NCI-H2081 (cell line): ENCODE data around the gene AFAP1L1.
A peak's percentile ranks its signal among the peaks of the same experiment; 100 is the strongest.
"Not testable (repeated sequence)": the region's sequence is repeated elsewhere in the genome, so short reads cannot be mapped to it uniquely, and the experiment has no call there.

ENCODE experiments used
- DNase-seq, 2 experiments: peaks; one replicate each; lab custom pipeline; 2025; lab: John Stamatoyannopoulos, UW

Gene AFAP1L1

DNA sequence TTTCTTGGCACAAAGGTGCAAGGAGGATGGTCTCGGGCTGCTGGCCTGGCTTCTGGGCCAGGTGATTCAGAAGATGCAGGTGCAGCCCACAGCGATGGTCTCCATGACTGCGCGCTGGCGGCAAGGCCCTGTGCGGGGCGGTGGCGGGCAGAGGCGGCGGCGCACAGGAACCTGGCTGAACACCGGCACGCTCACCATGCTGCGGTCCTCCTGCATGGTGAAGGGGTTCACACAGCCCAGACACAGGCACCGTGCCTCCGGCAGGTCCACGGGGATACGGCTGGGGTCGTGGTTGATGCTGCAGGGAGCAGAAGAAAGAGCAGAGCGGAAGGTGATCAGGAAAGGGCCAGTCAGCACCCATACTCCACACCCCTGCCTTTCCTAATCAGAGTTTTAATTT is 102.6 kb downstream of the AFAP1L1 start:
- no peak for DNase-seq

DNA sequence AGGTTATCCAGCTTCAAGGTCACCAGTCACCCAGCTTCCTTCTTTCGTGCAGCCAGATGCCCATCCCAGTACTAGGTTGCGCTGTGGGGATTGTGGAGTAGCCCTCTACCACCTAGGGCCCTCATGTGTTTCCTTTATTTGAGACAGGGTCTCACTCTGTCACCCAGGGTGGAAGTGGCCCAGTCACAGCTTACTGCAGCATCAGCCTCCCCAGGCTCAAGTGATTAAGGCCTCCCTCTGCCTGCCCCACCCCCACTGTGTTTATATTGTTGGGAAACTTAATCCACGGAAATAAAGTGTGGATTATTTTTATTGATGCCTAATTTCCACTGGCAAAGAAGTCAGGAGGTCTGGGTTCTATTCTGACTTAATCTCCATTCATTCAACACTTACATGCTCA is 103.1 kb downstream of the AFAP1L1 start:
- DNase-seq, result no peak

DNA sequence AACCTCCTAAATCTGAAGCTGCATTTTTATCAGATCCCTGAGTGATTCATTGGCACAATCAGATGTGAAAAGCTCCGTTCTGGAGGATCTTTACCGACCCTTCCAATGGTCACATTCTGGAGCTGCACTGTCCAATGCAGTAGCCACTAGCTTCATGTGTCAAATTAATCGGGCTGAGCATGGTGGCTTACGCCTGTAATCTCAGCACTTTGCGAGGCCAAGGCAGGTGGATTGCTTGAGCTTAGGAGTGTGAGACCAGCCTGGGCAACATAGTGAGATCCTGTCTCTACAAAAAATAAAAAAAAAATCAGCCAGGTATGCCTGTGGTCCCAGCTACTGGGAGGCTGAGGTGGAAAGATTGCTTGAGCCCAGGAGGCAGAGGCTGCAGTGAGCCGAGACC is 103.8 kb downstream of the AFAP1L1 start:
- DNase-seq, result no peak

DNA sequence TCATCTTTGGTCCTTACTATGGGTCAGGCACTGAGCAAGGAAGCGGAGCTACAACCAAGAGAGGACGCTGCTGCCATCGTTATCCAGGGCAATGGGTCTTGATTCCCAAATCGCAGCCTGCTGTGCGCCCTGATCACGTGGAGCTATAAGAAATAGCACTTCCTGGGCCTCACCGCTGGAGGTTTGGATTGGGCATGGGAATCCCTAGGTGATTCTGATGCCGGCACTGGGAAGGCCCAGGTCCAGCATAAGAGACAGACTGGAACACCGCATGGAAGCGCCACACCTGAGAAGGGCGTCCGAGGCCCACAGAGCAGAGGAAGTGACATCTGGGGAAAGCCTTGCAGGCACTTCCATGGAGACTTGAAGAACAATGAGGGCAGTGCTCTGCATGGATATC is 104.4 kb downstream of the AFAP1L1 start:
- no peak for DNase-seq

DNA sequence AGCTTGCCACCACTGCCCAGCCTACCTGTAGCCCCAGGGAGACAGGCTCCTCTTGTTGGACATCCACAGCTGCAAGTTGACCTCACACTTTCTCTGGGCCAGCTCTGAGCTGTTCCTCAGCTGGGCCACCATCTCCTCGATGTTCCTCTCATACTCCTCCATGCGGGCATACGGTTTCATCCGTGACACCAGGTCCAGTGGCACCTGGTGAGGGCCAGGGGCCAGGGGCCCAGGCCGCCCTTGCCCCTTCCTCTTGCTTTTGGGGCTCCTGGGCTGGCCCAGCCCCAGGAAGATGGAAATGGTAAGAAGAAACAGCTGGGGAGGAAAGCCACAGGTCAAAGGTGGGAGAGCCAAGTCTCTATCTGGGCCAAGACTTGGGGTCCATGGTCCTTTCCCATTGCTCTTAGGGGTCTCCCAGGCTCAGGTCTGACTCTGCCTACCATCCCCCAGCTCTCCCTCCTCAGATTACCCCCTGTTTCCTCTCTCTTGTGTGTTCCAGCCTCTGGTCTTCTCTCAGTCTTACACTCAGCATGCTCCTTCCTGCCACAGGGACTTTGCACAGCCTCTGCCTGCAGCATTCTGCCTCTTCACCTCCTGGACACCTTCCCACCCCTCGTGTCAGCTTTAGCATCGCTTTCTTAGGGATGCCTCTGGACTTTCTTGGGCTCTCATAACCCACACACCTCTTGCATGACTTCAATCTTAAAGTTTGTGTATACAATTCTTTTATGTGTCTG is 105.2 kb downstream of the AFAP1L1 start:
- no peak for DNase-seq

DNA sequence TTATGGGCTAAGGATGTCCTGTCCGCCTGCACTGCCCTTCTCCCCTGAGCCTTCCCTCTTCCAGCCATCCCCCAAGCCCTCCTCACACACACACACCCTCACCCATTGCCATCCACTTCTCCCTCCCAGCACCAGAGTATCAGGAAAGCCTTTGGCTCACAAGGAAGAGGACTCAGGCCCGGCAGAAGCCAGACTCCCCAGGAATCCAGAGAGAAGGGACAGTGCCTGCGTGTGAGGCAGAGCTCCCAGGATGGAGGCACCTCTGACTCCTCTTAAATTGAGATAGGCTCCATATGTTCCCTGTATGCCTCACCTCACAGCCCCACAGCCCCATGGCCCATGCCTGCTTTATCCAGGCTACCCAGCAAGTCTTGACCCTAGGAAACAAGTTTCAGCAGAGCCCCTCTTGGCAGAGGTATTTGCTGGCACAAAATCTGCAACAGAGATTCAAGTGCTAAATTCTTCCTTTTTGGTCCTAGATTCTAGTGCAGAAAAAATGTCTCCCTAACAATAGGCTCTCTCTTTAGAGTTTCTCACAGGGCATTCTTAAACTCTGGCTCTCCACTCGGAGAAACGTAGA is 106.7 kb downstream of the AFAP1L1 start:
- no peak for DNase-seq

DNA sequence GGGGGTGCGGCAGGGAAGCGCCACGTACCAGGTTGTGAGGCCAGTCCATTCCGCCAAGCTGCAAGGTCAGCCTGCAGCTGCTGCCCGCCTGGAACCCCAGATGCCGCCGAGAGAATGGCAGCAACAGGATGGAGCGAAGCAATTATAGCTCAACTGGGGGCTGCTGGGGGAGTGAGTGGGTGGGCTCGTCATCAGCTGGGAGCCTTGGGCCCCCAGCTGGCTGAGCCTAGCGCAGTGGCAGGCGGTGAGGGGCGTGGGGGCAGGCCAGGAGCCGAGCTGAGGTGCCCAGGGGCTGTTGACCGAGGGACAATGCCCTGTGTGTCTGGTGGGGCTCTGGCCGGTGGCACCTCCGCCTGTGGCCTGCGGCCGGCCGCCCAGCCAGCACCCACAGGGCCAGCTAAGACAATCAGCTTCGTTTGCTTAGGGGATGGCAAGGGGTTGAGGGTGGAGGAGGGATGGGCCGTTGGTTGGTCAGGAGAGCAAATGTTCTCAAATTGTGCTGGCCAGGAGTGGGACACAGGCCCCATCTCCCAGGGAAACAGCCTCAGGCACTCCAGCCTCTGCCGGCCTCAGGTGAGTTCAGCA is 107.6 kb downstream of the AFAP1L1 start, which contains the start of gene IL17B:
IL17B (minus strand) TSS at position 116 of the 585 bp plus-strand sequence; CDS start at position 49, 67 bp downstream.
- DNase-seq, result no peak

DNA sequence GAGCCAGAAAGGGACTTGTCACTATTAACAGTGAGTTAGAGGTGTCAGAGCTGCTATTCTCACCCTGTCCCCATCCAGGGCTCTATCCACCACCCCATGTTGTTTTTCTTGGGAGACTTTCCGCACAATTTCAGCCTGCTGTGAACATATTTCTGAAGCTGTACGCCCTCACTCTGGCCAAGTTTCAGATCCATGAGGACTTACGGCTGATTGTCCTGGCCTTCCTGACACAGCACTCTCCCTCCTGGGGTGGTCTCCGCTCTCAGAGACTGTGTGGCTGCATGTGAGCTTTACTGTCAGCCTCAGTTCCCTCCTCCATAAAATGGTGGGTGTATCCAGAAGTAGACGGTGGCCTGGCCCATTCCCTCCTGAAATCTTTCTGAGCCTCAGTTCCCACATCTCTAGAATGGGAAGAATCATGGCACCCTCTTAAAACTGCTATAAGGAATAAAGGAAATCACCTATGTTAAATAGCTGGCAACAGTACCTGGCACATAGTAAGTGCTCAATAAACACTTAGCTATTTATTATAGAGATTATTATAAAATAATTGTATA is 108.2 kb downstream of the AFAP1L1 start:
- no peak for DNase-seq

DNA sequence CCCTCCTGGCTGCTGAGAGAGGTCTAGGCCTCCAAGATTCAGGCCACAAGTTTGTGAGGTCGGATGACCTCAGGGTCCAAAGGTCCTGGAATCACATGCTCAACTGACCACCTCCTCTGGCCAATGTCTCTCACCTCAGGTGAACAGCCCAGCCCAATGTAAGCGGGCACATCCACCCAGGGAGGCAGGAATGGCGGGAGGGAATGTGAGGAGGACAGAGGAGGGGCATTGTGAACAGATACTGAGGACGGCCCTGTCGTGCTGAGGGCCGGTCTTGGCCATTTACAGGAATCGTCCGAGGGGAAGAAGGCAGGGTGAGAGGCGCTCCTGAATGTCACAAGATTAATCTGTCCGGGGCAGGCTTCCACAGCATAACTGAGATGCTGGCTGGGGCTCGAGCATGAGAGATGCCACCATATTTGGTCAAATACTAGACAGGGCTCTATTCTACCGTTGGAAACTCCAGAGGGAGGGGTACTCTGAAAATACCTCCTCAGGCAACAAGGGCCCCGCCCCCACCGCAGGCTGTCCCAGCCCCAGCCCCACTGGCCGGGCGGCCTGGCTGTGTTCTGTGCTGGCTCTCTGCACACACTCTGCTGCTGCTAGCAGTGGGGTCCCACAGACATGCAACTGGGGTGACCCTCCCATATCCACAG is 108.9 kb downstream of the AFAP1L1 start:
- DNase-seq, result no peak

DNA sequence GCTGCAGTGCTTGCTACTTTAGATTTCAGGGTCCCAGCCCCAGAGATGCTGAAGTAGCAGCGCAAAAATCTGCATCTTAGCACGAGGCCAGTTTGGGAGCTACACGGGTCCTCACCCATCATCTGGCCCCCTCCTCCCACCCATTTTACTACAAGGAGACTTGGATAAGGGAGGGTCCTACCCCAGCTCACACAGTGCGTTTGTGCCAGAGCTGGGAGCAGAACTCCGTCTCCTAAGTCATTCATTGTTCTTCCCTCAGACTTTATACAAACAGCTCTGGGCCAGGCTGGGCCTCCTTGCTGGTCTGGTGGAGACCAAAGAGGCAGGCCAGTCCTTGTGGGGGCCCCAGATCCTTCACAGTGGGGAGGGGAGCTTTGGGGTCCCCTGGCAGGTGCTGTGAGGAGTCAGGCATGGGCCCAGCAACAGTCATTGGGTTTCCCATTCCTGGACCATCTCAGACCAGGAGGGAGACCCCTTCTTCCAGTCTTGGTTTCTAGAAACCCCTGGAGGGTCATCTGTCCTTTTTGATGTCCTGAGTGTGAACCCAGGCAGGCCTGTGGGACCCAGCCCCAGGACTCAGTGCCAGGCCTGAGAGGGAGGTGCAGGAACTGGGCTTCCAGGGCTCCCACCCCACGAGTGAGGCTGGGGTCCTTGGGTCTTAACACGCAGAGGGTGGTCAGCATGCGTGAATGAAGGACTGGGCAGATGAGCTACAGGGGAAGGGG is 109.8 kb downstream of the AFAP1L1 start:
- no peak for DNase-seq

DNA sequence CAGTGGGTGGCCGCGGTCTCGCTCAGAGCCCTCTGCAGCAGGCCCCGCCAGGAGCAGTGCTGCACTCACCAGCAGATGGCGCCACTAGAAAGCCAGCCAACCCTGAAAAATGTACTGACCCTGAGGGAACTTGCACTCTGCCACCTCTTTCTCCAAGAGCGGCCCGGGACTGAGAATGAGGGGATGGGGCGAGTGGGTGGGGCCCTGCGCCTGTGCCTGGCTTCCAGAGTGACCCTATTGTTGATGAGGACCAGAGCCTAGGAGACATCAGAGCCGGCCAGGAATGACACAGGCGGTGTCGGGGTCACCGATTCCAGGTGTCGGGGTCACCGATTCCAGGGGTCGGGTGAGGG is 110.3 kb downstream of the AFAP1L1 start:
- DNase-seq, result peak; percentile 13 to 26

DNA sequence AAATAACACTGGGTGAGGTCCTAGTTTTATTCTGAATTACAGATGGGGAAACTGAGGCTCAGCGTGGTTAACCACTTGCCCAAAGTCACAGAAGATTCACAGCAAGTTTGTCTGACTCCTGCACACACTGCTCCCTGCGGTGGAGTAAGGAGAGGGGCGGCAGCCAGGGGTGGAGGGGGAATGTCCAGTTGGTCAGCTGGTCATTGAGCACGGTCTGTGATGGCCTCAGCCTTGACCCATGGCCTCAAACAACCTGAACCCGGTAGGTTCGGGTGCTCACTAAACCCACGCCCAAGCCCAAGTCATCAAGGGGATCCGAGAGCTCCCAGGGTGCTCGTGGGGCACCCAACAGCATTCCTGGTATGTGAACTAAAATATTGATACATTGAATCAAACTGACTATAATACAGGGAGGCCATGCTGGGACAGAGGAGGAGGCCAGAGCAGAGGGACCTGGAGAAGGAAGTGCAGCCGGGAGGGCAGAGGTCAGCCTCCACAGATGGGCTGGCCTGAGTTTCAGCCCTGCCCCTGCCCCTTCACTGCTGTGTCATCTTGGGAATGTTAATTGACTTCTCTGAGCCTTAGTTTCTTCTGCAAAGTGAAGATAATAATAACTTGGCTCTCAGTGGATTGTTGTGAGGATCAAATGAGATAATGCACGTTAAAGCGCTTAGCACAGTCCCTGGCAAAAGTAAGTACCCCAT is 111.0 kb downstream of the AFAP1L1 start:
- no peak for DNase-seq

DNA sequence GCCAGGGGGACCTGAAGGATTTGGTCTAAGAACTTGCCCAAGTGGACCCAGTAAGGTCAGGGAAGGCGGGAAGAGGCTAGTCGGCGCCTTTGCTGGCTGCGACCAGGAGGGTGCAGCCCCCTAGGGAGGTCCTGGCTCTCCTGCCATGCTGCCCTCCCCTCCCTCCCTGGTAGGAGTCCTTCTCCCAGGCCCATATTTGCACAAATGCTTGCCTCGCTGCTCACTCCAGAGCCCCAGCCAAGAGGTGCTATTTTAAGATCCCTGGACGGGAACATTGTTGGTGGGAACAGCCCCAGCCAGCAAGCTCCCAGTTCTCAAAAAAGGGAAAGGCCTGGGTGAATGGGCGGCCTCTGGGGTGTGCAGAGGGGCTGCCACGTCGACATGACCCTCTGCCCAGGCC is 111.7 kb downstream of the AFAP1L1 start:
- DNase-seq, result no peak

DNA sequence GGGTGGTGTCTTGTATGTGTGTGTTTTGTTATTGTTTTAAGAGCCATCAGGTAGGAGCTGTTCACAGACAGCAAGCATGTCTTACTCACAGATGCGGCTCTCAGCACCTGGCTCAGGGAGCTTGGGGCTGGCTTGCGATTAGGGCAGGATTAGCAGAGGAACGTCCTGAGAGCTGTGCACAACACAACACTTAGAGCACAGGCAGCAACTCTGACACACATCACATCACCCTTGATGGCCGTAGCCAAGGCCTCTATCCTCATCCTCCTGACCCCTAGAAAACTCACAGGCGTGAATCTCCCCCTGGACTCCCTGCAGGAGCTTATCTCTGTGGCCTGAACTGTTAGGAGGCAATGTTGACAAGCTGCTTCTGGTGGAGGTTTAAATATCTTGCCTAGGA is 114.5 kb downstream of the AFAP1L1 start:
- no peak for DNase-seq

DNA sequence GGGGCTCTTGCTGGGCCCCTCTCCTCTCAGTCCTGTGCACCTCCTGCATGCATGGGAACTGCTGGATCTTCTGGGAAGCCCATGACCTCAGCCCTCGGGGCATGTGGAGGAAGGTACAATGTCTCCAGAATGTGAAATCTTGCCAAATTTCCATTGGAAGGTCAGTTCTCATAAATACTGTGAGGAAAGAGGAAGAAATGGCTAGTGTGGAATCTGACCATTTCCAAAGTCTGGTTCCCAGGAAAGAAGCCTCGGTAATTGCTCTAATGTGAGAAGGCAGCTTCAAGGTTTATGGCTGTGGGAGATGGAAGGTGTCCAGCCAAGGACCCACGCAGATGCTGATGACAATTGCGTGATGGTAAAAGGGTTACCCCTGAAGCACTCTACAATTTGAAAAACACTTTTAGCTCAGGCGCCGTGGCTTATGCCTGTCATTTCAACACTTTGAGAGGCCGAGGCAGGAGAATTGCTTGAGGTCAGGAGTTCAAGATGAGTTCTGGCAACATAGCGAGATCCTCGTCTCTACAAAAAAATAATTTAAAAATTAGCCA is 115.5 kb downstream of the AFAP1L1 start:
- DNase-seq, result no peak

DNA sequence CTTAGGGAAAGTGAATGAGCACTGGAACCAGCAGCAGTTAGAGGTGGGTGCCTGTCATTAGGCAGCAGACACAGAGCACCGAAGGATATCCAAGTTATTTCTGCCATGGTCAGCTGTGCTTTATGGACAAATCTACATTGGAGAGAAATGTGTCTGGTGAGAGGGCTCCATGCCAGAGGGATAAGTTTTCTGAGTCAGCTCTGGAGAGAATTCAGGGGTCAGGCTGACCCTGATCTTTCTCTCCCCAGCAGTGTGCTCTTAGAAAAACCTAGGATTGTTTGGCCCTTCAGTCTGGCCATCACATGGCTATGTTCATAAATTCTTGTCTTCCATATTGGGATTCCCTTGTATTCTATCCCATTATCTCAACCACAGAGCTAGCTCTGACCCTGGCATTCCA is 116.3 kb downstream of the AFAP1L1 start:
- DNase-seq, result no peak

DNA sequence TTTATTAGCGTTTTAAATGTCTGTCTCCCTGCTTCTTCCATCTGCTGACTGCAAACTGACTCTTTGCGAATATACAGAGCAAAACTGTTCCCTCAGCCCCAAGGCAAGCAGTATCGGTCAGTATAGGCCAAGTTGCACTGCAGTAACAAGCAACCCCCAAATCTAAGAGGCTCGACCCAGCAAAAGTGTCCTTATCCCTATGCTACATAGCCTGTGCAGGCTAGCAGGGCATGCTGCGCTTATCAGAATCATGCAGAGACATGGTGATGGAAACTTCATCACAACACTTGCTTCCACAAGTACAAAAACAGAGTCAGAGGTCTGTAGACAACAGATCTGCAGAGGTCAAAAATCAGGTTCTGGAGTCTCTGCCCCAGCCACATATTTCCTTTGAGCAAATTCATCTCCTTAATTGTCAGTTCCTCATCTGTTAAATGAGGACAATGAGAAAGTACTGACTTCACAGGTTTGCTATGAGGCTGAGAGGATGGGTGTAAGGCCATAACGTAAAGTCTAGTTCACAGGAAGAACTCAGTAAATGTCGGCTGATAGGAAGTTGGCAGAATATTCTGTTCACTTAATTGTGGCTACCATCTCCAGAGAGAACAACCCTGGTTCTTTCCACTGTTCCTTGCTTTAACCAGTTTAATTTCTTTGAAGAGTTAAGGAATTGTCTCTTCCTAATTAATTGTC is 117.0 kb downstream of the AFAP1L1 start:
- no peak for DNase-seq

DNA sequence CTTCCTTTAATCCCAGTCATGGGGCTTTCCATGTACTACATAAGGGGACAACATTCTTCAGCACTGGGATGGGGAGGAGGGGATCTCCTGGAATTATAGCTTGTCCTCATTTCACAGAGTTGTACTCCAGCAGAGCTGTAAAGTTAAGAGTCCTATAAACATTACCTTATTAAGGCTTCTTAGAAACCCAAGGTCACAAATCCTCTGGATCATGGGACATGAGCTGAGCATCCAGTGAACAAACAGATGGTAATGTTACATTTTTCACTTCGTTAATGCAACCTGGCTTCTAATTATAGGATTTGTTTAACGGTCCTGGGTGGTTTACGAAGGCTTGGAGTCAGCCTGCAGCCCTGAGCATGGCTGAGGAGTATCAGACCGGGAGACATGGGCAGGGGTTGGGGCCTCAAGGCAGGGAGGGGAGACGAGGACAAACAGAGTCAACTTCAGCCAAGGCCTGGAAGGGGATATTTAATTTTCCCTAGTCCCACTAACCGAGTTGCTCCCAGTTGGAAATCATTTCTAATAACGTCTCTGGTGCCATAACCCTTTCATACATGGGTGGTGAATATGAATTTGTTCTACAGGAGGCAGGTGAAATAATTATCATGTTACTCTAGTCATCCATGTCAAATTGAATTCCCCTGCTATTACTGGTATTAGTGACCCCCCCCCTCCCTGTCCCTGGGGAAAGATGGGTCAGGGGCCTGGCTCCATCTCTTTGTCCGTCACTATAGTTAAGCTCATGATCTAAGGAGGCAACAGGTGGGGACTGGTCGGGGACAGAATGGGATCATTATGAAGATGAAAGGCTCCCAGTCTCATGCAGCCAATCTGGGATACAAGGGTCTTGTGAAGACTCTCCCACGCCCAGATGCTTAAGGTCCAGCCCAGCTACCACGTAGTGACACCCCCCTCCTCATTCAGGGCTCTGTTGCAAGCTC is 118.2 kb downstream of the AFAP1L1 start:
- no peak for DNase-seq

DNA sequence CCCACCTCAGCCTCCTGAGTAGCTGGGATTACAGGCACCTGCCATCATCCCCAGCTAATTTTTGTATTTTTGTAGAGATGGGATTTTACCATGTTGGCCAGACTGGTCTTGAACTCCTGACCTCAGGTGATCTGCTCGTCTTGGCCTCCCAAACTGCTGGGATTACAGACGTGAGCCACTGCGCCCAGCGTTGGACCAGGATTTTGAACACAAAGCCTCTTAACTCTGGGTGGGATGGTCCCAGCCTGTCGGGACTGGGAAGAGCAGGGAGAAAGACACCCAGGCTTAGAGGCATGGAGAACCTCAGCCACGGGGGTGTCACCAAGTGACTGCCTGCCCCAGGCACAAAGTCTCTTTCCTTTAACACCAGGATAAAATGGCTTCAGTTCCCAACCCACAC is 119.4 kb downstream of the AFAP1L1 start:
- DNase-seq, result not testable (repeated sequence)
